Trophoblast cell (in vitro differentiated cells and primary cell): ENCODE measurements around the gene TBRG1.

ENCODE experiments used
- DNase-seq, 2 donors: peaks; one replicate each; pipeline ENCODE4 v3.0.0-alpha.2; 2016
- H2AFZ ChIP-seq: 2 replicates; pipeline ENCODE4 v1.6.1; 2013; ENCODE audit warnings: low read length, moderate library complexity, mild to moderate bottlenecking; ENCODE audit not compliant: insufficient read depth, poor library complexity
- H2AK5ac ChIP-seq: 2 replicates; pipeline ENCODE4 v1.6.1; 2013; ENCODE audit warnings: mild to moderate bottlenecking, low read length
- H2BK120ac ChIP-seq: 2 replicates; pipeline ENCODE4 v1.6.1; 2013; ENCODE audit warnings: low read length, mild to moderate bottlenecking, moderate library complexity; ENCODE audit not compliant: insufficient read depth, poor library complexity
- H2BK12ac ChIP-seq: 2 replicates; pipeline ENCODE4 v1.6.1; 2013; ENCODE audit warnings: mild to moderate bottlenecking, low read length, moderate library complexity
- H2BK5ac ChIP-seq: 2 replicates; pipeline ENCODE4 v1.6.1; 2013; ENCODE audit warnings: low read length, low read depth, moderate library complexity, mild to moderate bottlenecking; ENCODE audit not compliant: poor library complexity
- H3K14ac ChIP-seq: 2 replicates; pipeline ENCODE4 v1.6.1; 2013; ENCODE audit warnings: mild to moderate bottlenecking, low read length
- H3K18ac ChIP-seq: 2 replicates; pipeline ENCODE4 v1.6.1; 2013; ENCODE audit warnings: mild to moderate bottlenecking, low read length
- H3K23ac ChIP-seq: 2 replicates; pipeline ENCODE4 v1.6.1; 2013; ENCODE audit warnings: low read length
- H3K27ac ChIP-seq: 2 replicates; pipeline ENCODE4 v1.5.1; 2013; ENCODE audit warnings: low read depth, mild to moderate bottlenecking, inconsistent platforms, low read length, moderate library complexity
- H3K27me3 ChIP-seq: 2 replicates; pipeline ENCODE4 v1.6.1; 2013; ENCODE audit warnings: inconsistent platforms, mild to moderate bottlenecking, low read length, moderate library complexity; ENCODE audit not compliant: insufficient read depth
- H3K36me3 ChIP-seq, 2 experiments: 1 replicate in 1 of 2; 2 replicates in 1 of 2; pipeline ENCODE4 v1.6.1; 2013; ENCODE audit warnings: low read length in 2 of 2, mild to moderate bottlenecking in 2 of 2, moderate library complexity in 1 of 2; ENCODE audit not compliant: insufficient read depth in 2 of 2, control insufficient read depth in 1 of 2
- H3K4ac ChIP-seq: 2 replicates; pipeline ENCODE4 v1.6.1; 2013; ENCODE audit warnings: low read depth, mild to moderate bottlenecking, low read length, moderate library complexity
- H3K4me1 ChIP-seq, 2 experiments: 1 replicate in 1 of 2; 2 replicates in 1 of 2; pipeline ENCODE4 v1.6.1; 2013; ENCODE audit warnings: low read length in 2 of 2, mild to moderate bottlenecking in 2 of 2, moderate library complexity in 1 of 2; ENCODE audit not compliant: insufficient read depth in 2 of 2, control insufficient read depth in 1 of 2
- H3K4me2 ChIP-seq: 2 replicates; pipeline ENCODE4 v1.6.1; 2013; ENCODE audit warnings: inconsistent platforms, mild to moderate bottlenecking, low read length, moderate library complexity
- H3K4me3 ChIP-seq: 2 replicates; pipeline ENCODE4 v1.5.1; 2013; ENCODE audit warnings: mild to moderate bottlenecking, low read depth, low read length, inconsistent platforms
- H3K79me1 ChIP-seq: one replicate; pipeline ENCODE4 v1.6.1; 2013; ENCODE audit warnings: low read length
- H3K79me2 ChIP-seq: 2 replicates; pipeline ENCODE4 v1.6.1; 2013; ENCODE audit warnings: low read length, mild to moderate bottlenecking; ENCODE audit not compliant: control insufficient read depth, insufficient read depth, poor library complexity
- H3K9ac ChIP-seq: 2 replicates; pipeline ENCODE4 v1.6.1; 2013; ENCODE audit warnings: mild to moderate bottlenecking, low read length
- H3K9me3 ChIP-seq: 2 replicates; pipeline ENCODE4 v1.6.1; 2013; ENCODE audit warnings: low read depth, mild to moderate bottlenecking, control low read depth, inconsistent platforms, low read length; ENCODE audit not compliant: insufficient read depth
- H4K12ac ChIP-seq: 2 replicates; pipeline ENCODE4 v1.6.1; 2013; ENCODE audit warnings: low read depth, mild to moderate bottlenecking, low read length, moderate library complexity
- H4K8ac ChIP-seq: 2 replicates; pipeline ENCODE4 v1.6.1; 2013; ENCODE audit warnings: low read depth, mild to moderate bottlenecking, low read length, moderate library complexity
- H4K91ac ChIP-seq: one replicate; pipeline ENCODE4 v1.6.1; 2013; ENCODE audit warnings: low read depth, mild to moderate bottlenecking, low read length, moderate library complexity
- WGBS: extraction: QIAGEN DNeasy Blood & Tissue Kit; methylation state at CpG from one replicate; pipeline ENCODE4 v1.1.7; 2013; ENCODE audit warnings: missing lambda C conversion rate; ENCODE audit not compliant: insufficient read length, insufficient coverage; ENCODE audit errors: extremely low coverage; 5-methylcytosine and 5-hydroxymethylcytosine counted together

Gene TBRG1

DNA sequence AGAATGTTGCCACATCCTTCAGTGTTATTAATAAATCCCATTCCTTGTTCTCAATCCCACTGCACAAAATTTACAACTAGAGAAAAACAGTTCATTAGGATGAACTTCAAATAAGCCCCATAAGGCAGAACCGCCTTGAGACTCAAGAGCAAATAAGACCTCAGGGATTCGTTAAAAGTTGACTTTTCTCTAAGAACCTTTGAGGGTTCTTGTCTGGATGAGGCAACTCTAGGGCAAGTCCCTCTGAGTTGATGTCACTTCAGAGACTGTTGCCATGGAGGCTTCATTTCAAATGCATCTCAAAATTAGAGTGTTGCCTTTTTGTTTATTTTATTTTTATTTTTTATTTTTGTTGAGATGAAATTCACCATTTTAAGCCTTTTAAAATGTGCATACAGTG is 31.2 kb upstream of the TBRG1 start:
- H3K14ac ChIP-seq = no peak overlapping the region
- no peak overlapping the region for H2BK5ac ChIP-seq
- no peak overlapping the region for H3K9ac ChIP-seq
- no peaks in the 10 kb centered on the region for H3K9me3 ChIP-seq
- no peak overlapping the region for H3K4me3 ChIP-seq
- no peaks in the 10 kb centered on the region for H3K36me3 ChIP-seq
- no peak for DNase-seq
- no peak overlapping the region for H2BK120ac ChIP-seq
- no peak overlapping the region for H2AK5ac ChIP-seq
- no peak overlapping the region for H2AFZ ChIP-seq
- H3K79me2 ChIP-seq = no peaks in the 10 kb centered on the region
- no peaks in the 10 kb centered on the region for H3K27me3 ChIP-seq
- H4K12ac ChIP-seq = no peak overlapping the region
- no CpG with 5 or more reads among the region's 2 CpGs for WGBS
- H4K91ac ChIP-seq = no peak overlapping the region
- no peak overlapping the region for H3K27ac ChIP-seq
- no peak overlapping the region for H3K18ac ChIP-seq
- H4K8ac ChIP-seq = no peak overlapping the region
- no peak overlapping the region for H3K23ac ChIP-seq
- H3K4ac ChIP-seq = no peak overlapping the region
- no peak overlapping the region for H2BK12ac ChIP-seq
- no peaks in the 10 kb centered on the region for H3K4me1 ChIP-seq
- H3K79me1 ChIP-seq = no peaks in the 10 kb centered on the region
- no peak overlapping the region for H3K4me2 ChIP-seq

- Histone ChIP-seq H3K9me3 (no peaks in the 10 kb centered on the region), H2BK120ac (no peak overlapping the region), H4K8ac (no peak overlapping the region), H3K14ac (no peak overlapping the region), H3K79me2 (no peaks in the 10 kb centered on the region), H4K12ac (no peak overlapping the region), H3K27ac (no peak overlapping the region), H3K36me3 (no peaks in the 10 kb centered on the region), H3K4me2 (no peak overlapping the region), H3K4ac (no peak overlapping the region), H3K4me1 (no peaks in the 10 kb centered on the region), H3K23ac (no peak overlapping the region), H3K4me3 (no peak overlapping the region), H3K27me3 (no peaks in the 10 kb centered on the region), H2AK5ac (no peak overlapping the region), H3K9ac (no peak overlapping the region), H3K18ac (no peak overlapping the region), H2BK5ac (no peak overlapping the region), H4K91ac (no peak overlapping the region), H3K79me1 (no peaks in the 10 kb centered on the region), H2BK12ac (no peak overlapping the region), H2AFZ (no peak overlapping the region)
- no peak for DNase-seq
- no CpG with 5 or more reads among the region's 6 CpGs for WGBS
Observed at GRCh38 chr11:124592627-124593026, 30.0 kb upstream of the TBRG1 start.

GRCh38 chr11:124595302-124595701 is 27.4 kb upstream of the TBRG1 start:
- H3K14ac ChIP-seq = no peak overlapping the region
- H3K4me2 ChIP-seq = no peak overlapping the region

DNA sequence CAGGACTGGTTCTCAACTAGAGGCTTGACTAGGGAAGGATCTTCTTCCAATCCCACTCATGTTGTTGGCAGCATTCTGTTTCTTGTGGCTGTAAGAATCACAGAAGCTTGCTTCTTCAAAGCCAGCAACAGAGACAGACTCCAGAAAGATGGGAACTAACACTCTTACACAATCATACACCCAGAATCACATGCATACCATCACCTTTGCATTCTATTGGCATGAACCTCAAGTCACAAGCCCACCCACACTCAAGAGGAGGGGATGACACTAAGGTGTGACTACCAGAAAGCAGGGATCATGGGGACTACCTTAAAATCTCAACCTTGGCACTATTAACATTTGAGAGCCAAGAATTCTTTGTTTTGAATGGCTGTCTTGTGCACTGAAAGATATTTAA is 25.0 kb upstream of the TBRG1 start:
- H4K8ac ChIP-seq = no peak overlapping the region
- no peak overlapping the region for H2BK12ac ChIP-seq
- H2BK5ac ChIP-seq = no peak overlapping the region
- no peak overlapping the region for H3K14ac ChIP-seq
- H3K79me1 ChIP-seq = no peaks in the 10 kb centered on the region
- H3K4ac ChIP-seq = no peak overlapping the region
- no peaks in the 10 kb centered on the region for H3K9me3 ChIP-seq
- no peaks in the 10 kb centered on the region for H3K36me3 ChIP-seq
- H3K4me2 ChIP-seq = no peak overlapping the region
- H4K12ac ChIP-seq = no peak overlapping the region
- no peaks in the 10 kb centered on the region for H3K79me2 ChIP-seq
- no peak overlapping the region for H2AFZ ChIP-seq
- H3K27ac ChIP-seq = no peak overlapping the region
- no peaks in the 10 kb centered on the region for H3K4me1 ChIP-seq
- H4K91ac ChIP-seq = no peak overlapping the region
- H3K27me3 ChIP-seq = no peaks in the 10 kb centered on the region
- no peak overlapping the region for H3K23ac ChIP-seq
- no peak overlapping the region for H3K9ac ChIP-seq
- H2AK5ac ChIP-seq = no peak overlapping the region
- no peak for DNase-seq
- H3K18ac ChIP-seq = no peak overlapping the region
- H2BK120ac ChIP-seq = no peak overlapping the region
- no peak overlapping the region for H3K4me3 ChIP-seq

More at GRCh38 chr11:124595302-124595701, 27.4 kb upstream of the TBRG1 start:
- DNase-seq = no peak
- Histone ChIP-seq H3K4me1 (no peaks in the 10 kb centered on the region), H2BK120ac (no peak overlapping the region), H4K8ac (no peak overlapping the region), H3K9me3 (no peaks in the 10 kb centered on the region), H2BK5ac (no peak overlapping the region), H3K18ac (no peak overlapping the region), H3K27ac (no peak overlapping the region), H2AK5ac (no peak overlapping the region), H3K9ac (no peak overlapping the region), H3K79me2 (no peaks in the 10 kb centered on the region), H3K79me1 (no peaks in the 10 kb centered on the region), H2BK12ac (no peak overlapping the region), H3K27me3 (no peaks in the 10 kb centered on the region), H4K12ac (no peak overlapping the region), H3K36me3 (no peaks in the 10 kb centered on the region), H4K91ac (no peak overlapping the region), H3K23ac (no peak overlapping the region), H2AFZ (no peak overlapping the region), H3K4me3 (no peak overlapping the region), H3K4ac (no peak overlapping the region)
- no CpG with 5 or more reads among the region's 3 CpGs for WGBS
